ENCODE measurements around the gene CFAP65.

GRCh38 chr2:218981390-218981880 is 59.9 kb downstream of the CFAP65 start:
- peak; percentile 50 for TF ChIP-seq CTCF (IDR thresholded peaks at IDR 0.05; ENCODE audit: low read depth, low read length, poor library complexity, severe bottlenecking)
- no peak for TF ChIP-seq EZH2phosphoT487 (IDR thresholded peaks at IDR 0.05; ENCODE audit: borderline replicate concordance, low read length)
